A172 (cell line): ENCODE results near the gene CD300A. TPM values are rescaled to one million over a fixed set of nuclear protein-coding genes. Genes with fewer than 3 reads are reported as not detected.

Experiments
- total RNA-seq: library from RNA; depleted of rRNA; stranded (reverse); fragments of >200 nt; shearing (Covaris generic); gene quantifications from 2 replicates; pipeline ENCODE4 v1.2.3, GENCODE V29; 2014; rRNA removed

CD300A gene
- total RNA-seq, 1 experiment from 2014 or later = not detected

Other genes with a start within 250 kb of the CD300A start
- not detected in 2 replicates for gene DNAI2, start 192.4 kb upstream of the CD300A start, total RNA-seq
- not detected in 2 replicates for gene KIF19, start 140.4 kb upstream of the CD300A start, total RNA-seq
- gene BTBD17, start 104.8 kb upstream of the CD300A start, total RNA-seq = not detected in 2 replicates
- gene GPR142, start 99.1 kb upstream of the CD300A start, total RNA-seq = not detected in 2 replicates
- gene GPRC5C, start 34.5 kb upstream of the CD300A start, total RNA-seq = 2.7 and 5.9 TPM in 2 replicates
- not detected in 2 replicates for gene CD300LB, start 64.8 kb downstream of the CD300A start, total RNA-seq
- 0.45 and 0.46 TPM in 2 replicates for gene CD300C, start 79.5 kb downstream of the CD300A start, total RNA-seq
- not detected in 2 replicates for gene CD300H, start 100.9 kb downstream of the CD300A start, total RNA-seq
- gene CD300LD, start 125.6 kb downstream of the CD300A start, total RNA-seq = not detected in 2 replicates
- not detected in 2 replicates for gene CD300E, start 157.1 kb downstream of the CD300A start, total RNA-seq
- gene CD300LF, start 246.3 kb downstream of the CD300A start, total RNA-seq = not detected in 2 replicates